NT2/D1 (cell line): ENCODE data around the gene TM4SF4.
"Not testable (repeated sequence)": the region's sequence is repeated elsewhere in the genome, so short reads cannot be mapped to it uniquely, and the experiment has no call there.

Experiments
- DNase-seq: peaks from one replicate; pipeline ENCODE4 v3.0.0-alpha.2; 2011; ENCODE audit warnings: low read depth, low spot score
- H3K27me3 ChIP-seq: 2 replicates; pipeline ENCODE4 v1.6.0; 2011; ENCODE audit warnings: mild to moderate bottlenecking; ENCODE audit not compliant: insufficient read length, insufficient read depth
- H3K36me3 ChIP-seq: 2 replicates; pipeline ENCODE4 v1.6.1; 2011; ENCODE audit warnings: mild to moderate bottlenecking, low read length, mixed read lengths; ENCODE audit not compliant: insufficient read depth, insufficient read length
- H3K4me1 ChIP-seq: 2 replicates; pipeline ENCODE4 v1.5.1; 2011; ENCODE audit not compliant: insufficient read depth, insufficient read length
- H3K4me3 ChIP-seq: 2 replicates; pipeline ENCODE4 v1.5.1; 2011; ENCODE audit warnings: low read depth; ENCODE audit not compliant: insufficient read length
- H3K9ac ChIP-seq: 2 replicates; pipeline ENCODE4 v1.6.0; 2011; ENCODE audit warnings: low read depth; ENCODE audit not compliant: insufficient read length
- H3K9me3 ChIP-seq: 2 replicates; pipeline ENCODE4 v1.5.1; 2011; ENCODE audit warnings: mild to moderate bottlenecking, low read length; ENCODE audit not compliant: insufficient read depth
- SUZ12 ChIP-seq: IDR thresholded peaks from 2 replicates; pipeline ENCODE4 v1.6.1; 2011; ENCODE audit not compliant: insufficient read length, insufficient read depth; ENCODE audit errors: extremely low read depth
- YY1 ChIP-seq: IDR thresholded peaks from 2 replicates; pipeline ENCODE4 v1.6.1; 2011; ENCODE audit not compliant: insufficient read length, insufficient read depth
- ZNF274 ChIP-seq: IDR thresholded peaks from 2 replicates; pipeline ENCODE4 v1.6.1; 2011; ENCODE audit warnings: mild to moderate bottlenecking, low read depth, low read length

The TM4SF4 gene

DNA sequence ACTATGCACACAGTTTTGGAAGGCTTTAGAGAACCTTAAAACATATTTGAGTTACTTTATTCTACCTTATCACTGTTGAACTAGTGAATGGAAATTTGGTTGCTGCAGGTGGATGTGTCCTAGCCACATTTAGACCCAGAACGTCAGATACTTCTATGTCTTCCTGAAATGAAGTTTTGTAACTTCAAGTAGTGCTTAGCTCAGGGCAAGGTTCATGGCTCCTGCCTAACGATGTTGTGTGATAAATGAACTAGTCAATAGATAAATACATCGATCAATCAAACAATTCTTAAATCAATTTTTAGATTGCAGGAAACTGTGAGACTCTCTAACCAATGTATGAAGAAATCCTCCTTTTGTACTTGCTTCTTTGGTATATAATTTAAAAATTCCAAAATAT, 37.2 kb upstream of the TM4SF4 start:
- Histone ChIP-seq H3K4me3 (no peak overlapping the region), H3K4me1 (no peaks in the 10 kb centered on the region), H3K36me3 (no peaks in the 10 kb centered on the region), H3K27me3 (no peaks in the 10 kb centered on the region), H3K9ac (no peak overlapping the region), H3K9me3 (no peaks in the 10 kb centered on the region)
- TF ChIP-seq YY1: no peak
- TF ChIP-seq SUZ12: no peak
- TF ChIP-seq ZNF274: no peak
- DNase-seq: no peak

DNA sequence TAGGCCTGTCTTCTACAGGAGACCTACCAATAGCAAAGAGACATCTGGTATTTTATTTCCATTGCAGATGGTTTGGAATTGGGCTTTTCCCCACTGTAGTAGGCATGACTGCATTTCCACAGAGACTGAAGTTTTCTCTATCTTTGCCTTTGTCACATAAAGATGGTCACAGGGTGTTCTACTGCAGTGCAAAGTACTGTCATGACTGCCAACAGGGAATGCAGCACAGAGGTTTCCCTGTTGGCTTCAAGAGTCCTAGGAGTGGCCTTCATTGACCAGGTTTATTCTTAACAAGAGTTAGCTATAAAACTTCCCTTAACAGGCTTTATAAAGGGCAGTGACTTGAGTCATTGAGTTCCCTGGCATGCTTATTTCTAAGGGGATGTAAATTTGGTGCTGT, 36.8 kb upstream of the TM4SF4 start:
- Histone ChIP-seq H3K36me3 (no peaks in the 10 kb centered on the region), H3K9ac (no peak overlapping the region), H3K27me3 (no peaks in the 10 kb centered on the region), H3K4me3 (no peak overlapping the region), H3K9me3 (no peaks in the 10 kb centered on the region), H3K4me1 (no peaks in the 10 kb centered on the region)
- DNase-seq: no peak
- TF ChIP-seq SUZ12: no peak
- no peak for TF ChIP-seq YY1
- no peak for TF ChIP-seq ZNF274

DNA sequence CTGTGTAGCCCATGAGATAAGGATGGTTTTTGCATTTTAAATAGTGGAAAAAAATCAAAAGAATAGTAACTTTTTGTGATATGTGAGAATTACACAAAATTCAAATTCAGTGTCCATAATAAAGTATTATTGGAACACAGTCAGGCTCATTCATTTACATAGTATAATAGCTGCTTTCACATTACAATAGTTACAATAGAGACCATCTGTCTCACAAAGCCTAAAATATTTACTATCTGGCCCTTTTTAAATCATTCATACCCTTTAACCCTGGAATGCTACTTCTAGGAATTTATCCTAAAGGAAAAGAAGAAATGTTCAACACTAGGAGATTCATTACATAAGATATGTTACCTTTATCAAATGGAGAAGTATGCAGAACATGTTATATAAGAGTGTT, 35.5 kb upstream of the TM4SF4 start:
- no peaks in the 10 kb centered on the region for H3K9me3 ChIP-seq
- no peaks in the 10 kb centered on the region for H3K27me3 ChIP-seq
- H3K4me1 ChIP-seq: no peaks in the 10 kb centered on the region
- H3K9ac ChIP-seq: no peak overlapping the region
- no peak for DNase-seq
- H3K36me3 ChIP-seq: no peaks in the 10 kb centered on the region
- H3K4me3 ChIP-seq: no peak overlapping the region
- TF ChIP-seq YY1 (no peak), ZNF274 (no peak), SUZ12 (no peak)

DNA sequence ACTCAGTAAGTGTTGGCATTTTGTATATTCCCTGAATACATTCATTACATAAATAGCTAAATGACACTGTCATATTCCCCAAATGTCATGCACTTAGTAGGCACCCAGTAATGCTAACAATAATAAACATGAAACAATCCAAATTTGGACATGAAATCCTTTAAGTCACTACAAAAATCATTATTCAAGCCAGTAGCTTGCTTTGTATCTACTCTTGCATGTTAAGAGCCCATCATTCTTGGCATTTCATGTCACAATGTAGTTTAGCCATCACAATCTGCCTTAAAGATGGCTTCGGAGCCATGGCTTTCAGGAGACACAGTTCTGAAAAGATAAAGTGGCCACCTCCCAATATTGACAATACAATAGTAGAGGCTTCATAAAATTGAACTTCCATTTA, 32.9 kb upstream of the TM4SF4 start:
- TF ChIP-seq SUZ12: no peak
- TF ChIP-seq ZNF274: no peak
- no peaks in the 10 kb centered on the region for H3K36me3 ChIP-seq
- H3K27me3 ChIP-seq: no peaks in the 10 kb centered on the region
- no peaks in the 10 kb centered on the region for H3K4me1 ChIP-seq
- no peak for DNase-seq
- H3K4me3 ChIP-seq: no peak overlapping the region
- peaks cover 6% of the 10 kb centered on the region; the same call in 1 of the 2 replicates for H3K9me3 ChIP-seq
- no peak overlapping the region for H3K9ac ChIP-seq

DNA sequence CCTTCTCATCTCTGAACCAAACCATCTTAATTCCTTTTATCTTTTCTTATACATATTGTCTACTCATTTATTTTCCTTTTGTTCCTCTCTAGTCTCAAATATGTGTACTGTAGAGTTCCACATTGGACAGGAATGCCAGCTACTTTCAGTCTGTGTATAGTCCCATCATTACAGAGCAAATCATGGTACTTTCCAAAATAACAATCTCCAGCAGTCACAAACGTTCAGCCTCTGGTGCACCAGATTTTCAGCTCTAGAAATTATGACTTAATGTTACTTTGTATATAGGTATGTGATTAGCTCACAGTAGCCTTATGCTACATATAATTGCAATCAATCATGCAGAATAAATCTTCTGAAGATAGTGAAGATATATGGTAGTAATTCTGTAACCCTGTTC, 32.5 kb upstream of the TM4SF4 start:
- H3K9me3 ChIP-seq: peaks cover 6% of the 10 kb centered on the region; the same call in 1 of the 2 replicates
- H3K4me1 ChIP-seq: no peaks in the 10 kb centered on the region
- H3K36me3 ChIP-seq: no peaks in the 10 kb centered on the region
- no peak for DNase-seq
- no peak overlapping the region for H3K4me3 ChIP-seq
- H3K27me3 ChIP-seq: no peaks in the 10 kb centered on the region
- TF ChIP-seq SUZ12: no peak
- no peak for TF ChIP-seq ZNF274
- TF ChIP-seq YY1: no peak
- H3K9ac ChIP-seq: no peak overlapping the region

DNA sequence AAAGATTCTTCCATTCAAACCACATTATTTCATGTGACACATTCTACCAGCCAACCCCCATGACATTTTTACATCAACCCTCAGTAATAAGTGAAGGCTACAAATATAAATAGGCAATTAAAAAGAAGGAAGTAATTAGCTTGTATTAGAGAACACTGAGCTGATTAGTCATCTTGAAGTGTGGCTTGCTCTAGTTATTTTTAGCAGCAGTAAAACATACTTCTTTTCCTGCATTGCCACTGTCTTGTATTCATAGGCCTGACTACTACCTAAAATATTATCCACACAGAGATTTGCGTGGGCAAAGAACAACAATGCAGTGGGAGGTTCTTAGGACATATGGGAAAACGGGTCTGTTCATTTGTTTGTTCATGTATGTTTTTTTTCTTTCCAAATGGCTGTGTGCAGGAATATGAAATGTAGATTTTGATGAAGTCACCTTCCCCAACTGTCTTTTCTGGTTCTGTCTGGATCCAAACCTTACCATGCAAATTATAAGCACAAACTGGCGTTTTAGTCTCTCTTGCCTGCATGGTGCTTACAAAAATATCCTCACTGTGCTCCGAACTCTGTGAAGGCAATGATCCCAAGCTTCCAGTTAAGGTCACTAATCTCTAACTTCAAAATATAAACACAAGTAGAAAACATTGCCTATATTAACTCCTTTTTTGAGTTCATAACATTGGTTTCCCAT, 31.5 kb upstream of the TM4SF4 start:
- DNase-seq: no peak
- TF ChIP-seq YY1 (no peak), SUZ12 (no peak), ZNF274 (no peak)
- H3K4me1 ChIP-seq: no peaks in the 10 kb centered on the region
- H3K9me3 ChIP-seq: peaks cover 6% of the 10 kb centered on the region; the same call in 1 of the 2 replicates
- no peaks in the 10 kb centered on the region for H3K36me3 ChIP-seq
- H3K27me3 ChIP-seq: no peaks in the 10 kb centered on the region
- no peak overlapping the region for H3K9ac ChIP-seq
- no peak overlapping the region for H3K4me3 ChIP-seq

DNA sequence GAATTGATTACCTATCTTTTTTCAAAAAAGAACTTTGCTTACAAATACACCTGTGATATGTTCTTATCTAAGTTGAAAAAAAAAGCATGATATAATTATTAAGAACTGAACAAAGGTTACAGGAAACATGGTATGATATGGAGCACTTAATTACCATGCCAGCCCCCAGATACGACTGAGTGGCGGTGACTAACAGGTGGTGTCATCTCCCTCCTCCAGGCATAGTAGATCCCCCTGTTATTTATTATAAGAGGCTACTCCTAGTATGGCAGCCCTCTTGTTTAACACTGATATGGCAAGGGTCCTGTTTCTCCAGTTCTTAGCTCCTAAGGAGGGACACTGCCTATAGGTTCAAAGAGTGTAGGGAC, 31.0 kb upstream of the TM4SF4 start:
- DNase-seq: no peak
- peaks cover 6% of the 10 kb centered on the region; the same call in 1 of the 2 replicates for H3K9me3 ChIP-seq
- no peak overlapping the region for H3K9ac ChIP-seq

DNA sequence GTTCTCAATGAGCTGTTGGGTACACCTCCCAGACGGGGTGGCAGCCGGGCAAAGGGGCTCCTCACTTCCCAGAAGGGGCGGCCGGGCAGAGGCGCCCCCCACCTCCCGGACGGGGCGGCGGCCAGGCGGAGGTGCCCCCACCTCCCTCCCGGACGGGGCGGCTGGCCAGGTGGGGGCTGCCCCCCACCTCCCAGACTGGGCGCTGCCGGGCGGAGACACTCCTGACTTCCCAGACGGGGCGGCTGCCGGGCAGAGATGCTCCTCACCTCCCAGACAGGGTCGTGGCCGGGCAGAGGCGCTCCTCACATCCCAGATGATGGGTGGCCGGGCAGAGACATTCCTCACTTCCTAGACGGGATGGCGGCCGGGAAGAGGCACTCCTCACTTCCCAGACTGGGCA, 29.6 kb upstream of the TM4SF4 start:
- not testable (repeated sequence) for H3K36me3 ChIP-seq, H3K4me1 ChIP-seq, H3K9me3 ChIP-seq, H3K9ac ChIP-seq, H3K4me3 ChIP-seq, DNase-seq, H3K27me3 ChIP-seq

More for the DNA sequence above, 31.0 kb upstream of the TM4SF4 start:
- H3K27me3 ChIP-seq: no peaks in the 10 kb centered on the region
- TF ChIP-seq ZNF274: no peak
- H3K36me3 ChIP-seq: no peaks in the 10 kb centered on the region
- no peaks in the 10 kb centered on the region for H3K4me1 ChIP-seq
- H3K4me3 ChIP-seq: no peak overlapping the region
